Measurements from ENCODE around the gene ARHGAP31.

GRCh38 chr3:119322021-119322834 lies 28.0 kb downstream of the ARHGAP31 start:
- no peak for TF ChIP-seq CTCF (IDR thresholded peaks at IDR 0.05; ENCODE audit: low read depth, low read length)
- no peak for TF ChIP-seq MYC (IDR thresholded peaks at IDR 0.05; ENCODE audit: low read depth, low read length)
- no peak for TF ChIP-seq POLR2A (IDR thresholded peaks at IDR 0.05; ENCODE audit: extremely low read depth, insufficient read length)
